HG02970 (cell line): ENCODE results near the gene FAM13A.
"Not testable (repeated sequence)": the region's sequence is repeated elsewhere in the genome, so short reads cannot be mapped to it uniquely, and the experiment has no call there.

Source experiments
- ATAC-seq: cut with Tn5 transposase; IDR thresholded peaks from one replicate; pipeline ENCODE4 v1.9.1; 2021; ENCODE audit warnings: mild to moderate bottlenecking, moderate library complexity, moderate number of reproducible peaks; ENCODE audit not compliant: unreplicated experiment, low FRiP score

Gene FAM13A

GRCh38 chr4:89044147-89044900 is 12.7 kb downstream of the FAM13A start:
- ATAC-seq, result no peak

GRCh38 chr4:89042055-89042454 is 14.9 kb downstream of the FAM13A start:
- no peak for ATAC-seq

GRCh38 chr4:89039730-89040338 is 17.2 kb downstream of the FAM13A start:
- ATAC-seq, result no peak

- ATAC-seq, result no peak
Observed at GRCh38 chr4:89036535-89036934, 20.4 kb downstream of the FAM13A start.

GRCh38 chr4:89031272-89031671 is 25.7 kb downstream of the FAM13A start:
- no peak for ATAC-seq

GRCh38 chr4:89029591-89029990 is 27.4 kb downstream of the FAM13A start:
- no peak for ATAC-seq

GRCh38 chr4:89026542-89026941 is 30.4 kb downstream of the FAM13A start:
- ATAC-seq, result no peak

GRCh38 chr4:89024051-89024675 is 32.8 kb downstream of the FAM13A start:
- ATAC-seq, result no peak

- ATAC-seq, result no peak
Observed at GRCh38 chr4:89023140-89023539, 33.8 kb downstream of the FAM13A start.

- ATAC-seq, result no peak
Observed at GRCh38 chr4:89022426-89023128, 34.4 kb downstream of the FAM13A start.

GRCh38 chr4:89021684-89022083 is 35.3 kb downstream of the FAM13A start:
- ATAC-seq, result no peak

GRCh38 chr4:89021062-89021461 is 35.9 kb downstream of the FAM13A start:
- no peak for ATAC-seq

- ATAC-seq, result not testable (repeated sequence)
Observed at GRCh38 chr4:89014897-89015296, 42.1 kb downstream of the FAM13A start.

GRCh38 chr4:89009761-89010369 is 47.1 kb downstream of the FAM13A start:
- ATAC-seq, result no peak

- ATAC-seq, result no peak
Observed at GRCh38 chr4:89009115-89009514, 47.9 kb downstream of the FAM13A start.

- no peak for ATAC-seq
Observed at GRCh38 chr4:89008166-89008565, 48.8 kb downstream of the FAM13A start.

- ATAC-seq, result no peak
Observed at GRCh38 chr4:89007338-89007939, 49.5 kb downstream of the FAM13A start.

- no peak for ATAC-seq
Observed at GRCh38 chr4:89006307-89006706, 50.7 kb downstream of the FAM13A start.

GRCh38 chr4:89005066-89005465 is 51.9 kb downstream of the FAM13A start:
- ATAC-seq, result not testable (repeated sequence)
